Mesothelial cell of epicardium (in vitro differentiated cells): ENCODE measurements around the gene GP9. TPM values are rescaled to one million over a fixed set of nuclear protein-coding genes. Genes with fewer than 3 reads are reported as not detected.
"Not testable (repeated sequence)": the region's sequence is repeated elsewhere in the genome, so short reads cannot be mapped to it uniquely, and the experiment has no call there.

Source experiments
- DNase-seq, 2 experiments: peaks; one replicate each; pipeline ENCODE4 v3.0.0; 2021; ENCODE audit warnings: low spot score in 2 of 2; ENCODE audit not compliant: unreplicated experiment in 2 of 2
- H3K27ac Mint-ChIP-seq: 2 replicates; pipeline ENCODE4 v1.8.0; 2021; ENCODE audit warnings: mixed read lengths
- H3K27me3 Mint-ChIP-seq: 2 replicates; pipeline ENCODE4 v1.8.0; 2021; ENCODE audit warnings: low read depth, mixed read lengths
- H3K36me3 Mint-ChIP-seq: 2 replicates; pipeline ENCODE4 v1.8.0; 2021; ENCODE audit warnings: mixed read lengths
- H3K4me1 Mint-ChIP-seq: 2 replicates; pipeline ENCODE4 v1.8.0; 2021; ENCODE audit warnings: mixed read lengths
- H3K4me3 Mint-ChIP-seq: 2 replicates; pipeline ENCODE4 v1.8.0; 2021; ENCODE audit warnings: mild to moderate bottlenecking, moderate library complexity, mixed read lengths
- H3K9me3 Mint-ChIP-seq: 2 replicates; pipeline ENCODE4 v1.8.0; 2021; ENCODE audit warnings: mixed read lengths
- total RNA-seq: library from RNA; stranded (reverse); gene quantifications from 3 replicates; pipeline ENCODE4 v1.2.1, GENCODE V29; 2021
- TF ChIP-seq, protein P1 (sequence below): fragments of 200-600 bp; sonication (generic); IDR thresholded peaks from one replicate; pipeline ENCODE4 v1.5.0; 2021; ENCODE audit warnings: antibody characterized with exemption; ENCODE audit not compliant: unreplicated experiment

Gene GP9
- total RNA-seq, 1 donor from 2014 or later = not detected

- no peak overlapping the region for H3K27ac Mint-ChIP-seq
- no peaks in the 10 kb centered on the region for H3K9me3 Mint-ChIP-seq
- TF ChIP-seq, protein P1, sequence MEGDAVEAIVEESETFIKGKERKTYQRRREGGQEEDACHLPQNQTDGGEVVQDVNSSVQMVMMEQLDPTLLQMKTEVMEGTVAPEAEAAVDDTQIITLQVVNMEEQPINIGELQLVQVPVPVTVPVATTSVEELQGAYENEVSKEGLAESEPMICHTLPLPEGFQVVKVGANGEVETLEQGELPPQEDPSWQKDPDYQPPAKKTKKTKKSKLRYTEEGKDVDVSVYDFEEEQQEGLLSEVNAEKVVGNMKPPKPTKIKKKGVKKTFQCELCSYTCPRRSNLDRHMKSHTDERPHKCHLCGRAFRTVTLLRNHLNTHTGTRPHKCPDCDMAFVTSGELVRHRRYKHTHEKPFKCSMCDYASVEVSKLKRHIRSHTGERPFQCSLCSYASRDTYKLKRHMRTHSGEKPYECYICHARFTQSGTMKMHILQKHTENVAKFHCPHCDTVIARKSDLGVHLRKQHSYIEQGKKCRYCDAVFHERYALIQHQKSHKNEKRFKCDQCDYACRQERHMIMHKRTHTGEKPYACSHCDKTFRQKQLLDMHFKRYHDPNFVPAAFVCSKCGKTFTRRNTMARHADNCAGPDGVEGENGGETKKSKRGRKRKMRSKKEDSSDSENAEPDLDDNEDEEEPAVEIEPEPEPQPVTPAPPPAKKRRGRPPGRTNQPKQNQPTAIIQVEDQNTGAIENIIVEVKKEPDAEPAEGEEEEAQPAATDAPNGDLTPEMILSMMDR = no peak
- DNase-seq = no peak
- no peaks in the 10 kb centered on the region for H3K4me1 Mint-ChIP-seq
- H3K4me3 Mint-ChIP-seq = no peak overlapping the region
- no peaks in the 10 kb centered on the region for H3K36me3 Mint-ChIP-seq
- H3K27me3 Mint-ChIP-seq = peaks cover 9% of the 10 kb centered on the region
These were observed 5.1 kb downstream of the GP9 start for GRCh38 chr3:129065720-129066073.

DNA sequence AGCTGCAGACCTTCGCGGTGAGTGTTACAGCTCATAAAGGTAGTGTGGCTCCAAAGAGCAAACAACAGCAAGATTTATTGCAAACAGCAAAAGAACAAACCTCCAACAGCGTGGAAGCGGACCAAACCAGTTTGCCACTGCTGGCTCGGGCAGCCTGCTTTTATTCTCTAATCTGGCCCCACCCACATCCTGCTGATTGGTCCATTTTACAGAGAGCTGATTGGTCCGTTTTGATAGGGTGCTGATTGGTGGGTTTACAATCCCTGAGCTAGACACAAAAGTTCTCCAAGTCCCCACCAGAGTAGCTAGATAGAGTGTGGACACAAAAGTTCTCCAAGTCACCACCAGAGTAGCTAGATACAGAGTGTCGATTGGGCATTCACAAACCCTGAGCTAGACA lies 7.1 kb downstream of the GP9 start:
- not testable (repeated sequence) for H3K4me3 Mint-ChIP-seq, H3K4me1 Mint-ChIP-seq, H3K27ac Mint-ChIP-seq, H3K9me3 Mint-ChIP-seq, H3K36me3 Mint-ChIP-seq, DNase-seq
- H3K27me3 Mint-ChIP-seq = peaks cover 12% of the 10 kb centered on the region

- TF ChIP-seq, protein P1 = no peak
- DNase-seq = no peak
- Mint-ChIP-seq H3K27ac (no peak overlapping the region), H3K4me1 (no peaks in the 10 kb centered on the region), H3K36me3 (no peaks in the 10 kb centered on the region), H3K27me3 (peaks cover 12% of the 10 kb centered on the region), H3K4me3 (no peak overlapping the region), H3K9me3 (no peaks in the 10 kb centered on the region)
These were observed 7.8 kb downstream of the GP9 start for GRCh38 chr3:129068291-129068886.

- H3K4me3 Mint-ChIP-seq, H3K27ac Mint-ChIP-seq, H3K4me1 Mint-ChIP-seq, DNase-seq, H3K36me3 Mint-ChIP-seq, H3K9me3 Mint-ChIP-seq: not testable (repeated sequence)
- H3K27me3 Mint-ChIP-seq = peaks cover 12% of the 10 kb centered on the region
These were observed 8.9 kb downstream of the GP9 start for GRCh38 chr3:129069313-129070085.

DNA sequence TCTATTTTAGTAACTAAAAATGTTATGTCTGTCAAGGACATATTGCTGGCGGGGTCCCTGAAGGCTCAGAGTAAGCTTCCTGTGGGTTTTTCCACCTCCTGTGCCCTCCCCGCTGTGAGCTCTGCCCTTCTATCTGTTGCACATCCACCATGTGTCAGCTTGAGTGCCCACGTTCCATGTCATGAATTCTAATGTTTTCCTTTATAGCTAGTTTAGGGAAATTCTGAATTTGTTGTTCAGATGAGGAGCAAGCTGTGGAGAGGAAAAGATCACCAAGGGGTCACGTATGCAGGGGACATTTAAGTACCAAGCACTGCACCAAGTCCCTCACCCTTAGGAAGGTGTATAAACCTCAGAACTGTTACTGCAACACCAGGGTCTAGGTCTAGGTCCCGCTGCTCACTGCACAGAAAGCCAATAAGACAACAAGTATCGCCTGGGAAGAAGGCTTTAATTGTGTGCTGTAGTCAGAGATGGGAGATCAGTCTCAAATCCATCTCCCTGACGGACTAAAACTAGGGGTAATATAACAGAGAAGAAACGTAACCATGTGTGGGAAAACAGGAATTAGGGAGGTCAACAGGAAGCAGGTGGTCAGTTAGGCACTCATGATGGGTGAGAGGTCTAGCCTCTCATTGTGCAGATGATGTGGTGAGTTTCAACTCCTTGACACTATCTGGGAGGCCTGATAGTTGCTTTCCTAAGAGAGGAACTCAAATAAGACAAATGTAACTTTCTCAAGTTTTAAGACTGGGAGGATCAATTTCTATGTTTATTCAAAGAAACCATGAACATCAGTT lies 9.7 kb downstream of the GP9 start:
- Mint-ChIP-seq H3K36me3 (no peaks in the 10 kb centered on the region), H3K4me1 (no peaks in the 10 kb centered on the region), H3K4me3 (no peak overlapping the region), H3K27me3 (peaks cover 12% of the 10 kb centered on the region), H3K27ac (no peak overlapping the region), H3K9me3 (no peaks in the 10 kb centered on the region)
- no peak for DNase-seq
- TF ChIP-seq, protein P1 = no peak

DNA sequence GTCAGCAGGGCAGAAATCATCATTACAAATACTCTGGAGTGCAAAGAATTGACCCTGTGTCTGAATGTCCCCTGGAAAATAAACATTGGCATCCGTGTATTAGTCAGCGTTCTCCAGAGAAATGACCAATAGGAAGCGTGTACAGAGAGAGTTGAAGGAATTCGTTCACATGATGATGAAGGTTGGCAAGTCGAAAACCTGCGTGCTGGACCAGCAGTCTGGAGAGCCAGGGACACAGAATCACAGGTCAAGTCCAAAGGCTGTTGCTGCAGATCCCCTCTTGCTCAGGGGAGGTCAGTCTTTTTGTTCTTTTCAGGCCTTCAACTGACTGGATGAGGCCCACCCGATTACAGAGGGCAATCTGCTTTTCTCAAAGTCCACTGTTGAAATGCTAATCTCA lies 16.6 kb downstream of the GP9 start:
- no peaks in the 10 kb centered on the region for H3K9me3 Mint-ChIP-seq
- no peak overlapping the region for H3K4me3 Mint-ChIP-seq
- TF ChIP-seq, protein P1 = no peak
- no peaks in the 10 kb centered on the region for H3K4me1 Mint-ChIP-seq
- no peak overlapping the region for H3K27ac Mint-ChIP-seq
- DNase-seq = no peak
- peaks cover 1% of the 10 kb centered on the region for H3K27me3 Mint-ChIP-seq
- H3K36me3 Mint-ChIP-seq = no peaks in the 10 kb centered on the region
